Liver (tissue), 9 donors: ENCODE measurements around the gene PTPRN2. TPM values are rescaled to one million over a fixed set of nuclear protein-coding genes. Genes with fewer than 3 reads are reported as not detected.

Experiments
- DNase-seq: peaks from one replicate; pipeline ENCODE4 v3.0.0-alpha.2; 2017; ENCODE audit warnings: low spot score
- H3K27ac ChIP-seq, 2 donors: one replicate each; pipeline ENCODE4 v1.7.0; 2013; ENCODE audit warnings: inconsistent platforms in 2 of 2, low read length in 2 of 2, control low read depth in 1 of 2, low read depth in 1 of 2, mild to moderate bottlenecking in 1 of 2
- H3K27me3 ChIP-seq, 4 donors: one replicate each; pipeline versions ENCODE4 v1.6.1 to v1.7.0; 2013; ENCODE audit warnings: low read length in 3 of 4, inconsistent platforms in 1 of 4, mild to moderate bottlenecking in 1 of 4, moderate library complexity in 1 of 4; ENCODE audit not compliant: control insufficient read depth in 4 of 4, insufficient read depth in 4 of 4
- H3K36me3 ChIP-seq, 4 donors: one replicate each; pipeline versions ENCODE4 v1.6.1 to v1.7.0; 2013; ENCODE audit warnings: low read length in 3 of 4, mild to moderate bottlenecking in 3 of 4, low read depth in 1 of 4, moderate library complexity in 1 of 4; ENCODE audit not compliant: control insufficient read depth in 4 of 4, insufficient read depth in 3 of 4
- H3K4me1 ChIP-seq, 4 donors: one replicate each; pipeline versions ENCODE4 v1.6.1 to v1.7.0; 2013; ENCODE audit warnings: low read length in 3 of 4, mild to moderate bottlenecking in 3 of 4, moderate library complexity in 1 of 4; ENCODE audit not compliant: control insufficient read depth in 4 of 4, insufficient read depth in 4 of 4
- H3K4me3 ChIP-seq, 3 donors: one replicate each; pipeline versions ENCODE4 v1.6.1 to v1.7.0; 2013; ENCODE audit warnings: low read length in 3 of 3, control low read depth in 1 of 3, low read depth in 1 of 3, mild to moderate bottlenecking in 1 of 3
- H3K9ac ChIP-seq, 2 donors: one replicate each; pipeline ENCODE4 v1.7.0; 2013; ENCODE audit warnings: low read length in 2 of 2, mild to moderate bottlenecking in 2 of 2, moderate library complexity in 2 of 2, control low read depth in 1 of 2, low read depth in 1 of 2
- H3K9me3 ChIP-seq, 4 donors: one replicate each; pipeline versions ENCODE4 v1.6.1 to v1.7.0; 2013; ENCODE audit warnings: low read length in 3 of 4; ENCODE audit not compliant: control insufficient read depth in 4 of 4
- ATF3 ChIP-seq: IDR thresholded peaks from 2 replicates; pipeline ENCODE4 v1.6.1; 2016; ENCODE audit warnings: antibody characterized with exemption
- CTCF ChIP-seq: fragments of 150-350 bp; IDR thresholded peaks from 2 replicates; pipeline ENCODE4 v1.5.1; 2017; ENCODE audit warnings: improper control_type of control experiment, low read depth, low read length; ENCODE audit not compliant: missing input control
- FOXA1 ChIP-seq: IDR thresholded peaks from 2 replicates; pipeline ENCODE4 v1.6.1; 2016; ENCODE audit warnings: antibody characterized with exemption
- FOXA2 ChIP-seq: IDR thresholded peaks from 2 replicates; pipeline ENCODE4 v1.6.1; 2016; ENCODE audit warnings: antibody characterized with exemption
- GABPA ChIP-seq, 2 donors: IDR thresholded peaks in 1 of 2; conservative IDR thresholded peaks in 1 of 2; 2 replicates each; pipeline ENCODE4 v1.6.1; 2016; ENCODE audit warnings: antibody characterized with exemption in 2 of 2, mild to moderate bottlenecking in 1 of 2, moderate library complexity in 1 of 2
- HNF4A ChIP-seq, 2 donors: conservative IDR thresholded peaks; 2 replicates each; pipeline ENCODE4 v1.6.1; 2016; ENCODE audit warnings: antibody characterized with exemption in 2 of 2, mild to moderate bottlenecking in 2 of 2
- HNF4G ChIP-seq: IDR thresholded peaks from 2 replicates; pipeline ENCODE4 v1.6.1; 2016; ENCODE audit warnings: antibody characterized with exemption
- JUND ChIP-seq, 2 donors: IDR thresholded peaks; 2 replicates each; pipeline ENCODE4 v1.6.1; 2016; ENCODE audit warnings: antibody characterized with exemption in 2 of 2
- MAX ChIP-seq: IDR thresholded peaks from 2 replicates; pipeline ENCODE4 v1.6.1; 2016; ENCODE audit warnings: antibody characterized with exemption
- NR2F2 ChIP-seq: IDR thresholded peaks from 2 replicates; pipeline ENCODE4 v1.6.1; 2016; ENCODE audit warnings: antibody characterized with exemption
- RAD21 ChIP-seq, 2 donors: IDR thresholded peaks; 2 replicates each; pipeline ENCODE4 v1.6.1; 2016; ENCODE audit warnings: antibody characterized with exemption in 2 of 2, mild to moderate bottlenecking in 2 of 2
- REST ChIP-seq: IDR thresholded peaks from 2 replicates; pipeline ENCODE4 v1.6.1; 2016; ENCODE audit warnings: antibody characterized with exemption, mild to moderate bottlenecking
- SP1 ChIP-seq: IDR thresholded peaks from 2 replicates; pipeline ENCODE4 v1.6.1; 2018; ENCODE audit warnings: antibody characterized with exemption, mild to moderate bottlenecking
- TAF1 ChIP-seq: conservative IDR thresholded peaks from 2 replicates; pipeline ENCODE4 v1.6.1; 2016; ENCODE audit warnings: antibody characterized with exemption, mild to moderate bottlenecking
- ZBTB33 ChIP-seq: IDR thresholded peaks from 2 replicates; pipeline ENCODE4 v1.6.1; 2016; ENCODE audit warnings: antibody characterized with exemption
- WGBS: extraction: QIAGEN DNeasy Blood & Tissue Kit; methylation state at CpG from one replicate; pipeline ENCODE4 v1.1.7; 2013; 5-methylcytosine and 5-hydroxymethylcytosine counted together
- polyA plus RNA-seq, 2 donors: library from polyadenylated mRNA; stranded (reverse) in 1 of 2; unstranded in 1 of 2; fragments of 200-250 nt in 1 of 2; fragments of >200 nt in 1 of 2; fragmentation: Nextera tagmentation in 1 of 2; extraction: Ambion mirVana in 1 of 2; gene quantifications; one replicate each; pipeline versions ENCODE4 v1.2.1 to v1.2.3, GENCODE V29; 2013 to 2015
- total RNA-seq, 2 donors: library from RNA; depleted of rRNA; stranded (reverse); fragments of >200 nt; gene quantifications; one replicate each; pipeline ENCODE4 v1.2.3, GENCODE V29; 2014
- donor health status: healthy.
- donor health status: healthy.
- donor health status: healthy.
- donor health status: healthy.
- donor health status: healthy.

The PTPRN2 gene
- total and polyA plus RNA-seq, 4 donors: 0.75 to 1.9 (median 1.1) TPM

GRCh38 chr7:158588085-158588877 lies 658 bp upstream of the PTPRN2 start:
- TF ChIP-seq JUND (IDR thresholded peaks at IDR 0.05): no peak
- no peak for TF ChIP-seq GABPA (IDR thresholded peaks at IDR 0.05 in 1 of 2, conservative IDR thresholded peaks at IDR 0.05 in 1 of 2)
- TF ChIP-seq ATF3: no peak
- no peak for TF ChIP-seq FOXA1
- no peak for TF ChIP-seq TAF1
- no peak for TF ChIP-seq NR2F2
- TF ChIP-seq REST: no peak
- no peak for TF ChIP-seq RAD21 (IDR thresholded peaks at IDR 0.05)
- no peak for TF ChIP-seq CTCF
- TF ChIP-seq ZBTB33: no peak
- TF ChIP-seq MAX: no peak
- peaks cover 0 to 6% (median 3%) of the 10 kb centered on the region in 4 donors for H3K27me3 ChIP-seq
- no peak for DNase-seq
- peak overlapping the region in 1 of 3 donors; percentile 47 for H3K4me3 ChIP-seq
- no peaks in the 10 kb centered on the region for H3K36me3 ChIP-seq
- no peak overlapping the region for H3K9ac ChIP-seq
- H3K27ac ChIP-seq: no peak overlapping the region
- WGBS: 25% methylated on average over 63 of the region's 63 CpGs
- H3K9me3 ChIP-seq: peaks cover 0 to 6% (median 2%) of the 10 kb centered on the region in 4 donors
- peaks cover 0 to 9% (median 6%) of the 10 kb centered on the region in 4 donors for H3K4me1 ChIP-seq

GRCh38 chr7:158586499-158587161 lies 993 bp downstream of the PTPRN2 start:
- peak overlapping the region in 1 of 3 donors; percentile 18 for H3K4me3 ChIP-seq
- no peaks in the 10 kb centered on the region for H3K36me3 ChIP-seq
- DNase-seq: no peak
- no peak overlapping the region for H3K27ac ChIP-seq
- 8% methylated on average over 63 of the region's 63 CpGs for WGBS
- peaks cover 0 to 6% (median 3%) of the 10 kb centered on the region in 4 donors for H3K27me3 ChIP-seq
- no peaks in the 10 kb centered on the region for H3K9me3 ChIP-seq
- no peak for TF ChIP-seq CTCF
- no peak for TF ChIP-seq FOXA2
- no peak for TF ChIP-seq SP1
- no peak for TF ChIP-seq HNF4A (conservative IDR thresholded peaks at IDR 0.05)
- TF ChIP-seq GABPA (IDR thresholded peaks at IDR 0.05 in 1 of 2, conservative IDR thresholded peaks at IDR 0.05 in 1 of 2): no peak
- no peak for TF ChIP-seq HNF4G
- no peak for TF ChIP-seq ATF3
- TF ChIP-seq MAX: no peak
- TF ChIP-seq FOXA1: no peak
- H3K9ac ChIP-seq: no peak overlapping the region
- H3K4me1 ChIP-seq: peaks cover 0 to 9% (median 6%) of the 10 kb centered on the region in 4 donors
